B cell (primary cell): Measurements from ENCODE around the gene ZNF747. TPM values are rescaled to one million over a fixed set of nuclear protein-coding genes. Genes with fewer than 3 reads are reported as not detected.

Source experiments
- ATAC-seq: fragments of 200-7000 bp; cut with Tn5 transposase; one replicate; pipeline ENCODE4 v1.10.0; 2021; ENCODE audit warnings: low read depth, mild to moderate bottlenecking, moderate number of reproducible peaks, moderate library complexity
- CTCF ChIA-PET: fragments of 350-600 bp; sonication (Branson Sonifier 250); formaldehyde crosslinking; loops from one replicate; lab custom pipeline; 2021; ENCODE audit warnings: antibody characterized with exemption, inconsistent platforms; lab: Charles Lee
- POLR2A ChIA-PET: fragments of 350-600 bp; sonication (Branson Sonifier 250); formaldehyde crosslinking; loops from one replicate; lab custom pipeline; 2021; ENCODE audit warnings: antibody characterized with exemption; lab: Charles Lee
- DNase-seq: peaks from one replicate; pipeline ENCODE4 v3.0.0; 2013
- H2AFZ ChIP-seq: 2 replicates; pipeline ENCODE4 v1.6.1; 2012; ENCODE audit warnings: mild to moderate bottlenecking, low read depth, low read length; ENCODE audit not compliant: insufficient read depth, poor library complexity, severe bottlenecking
- H3K27ac ChIP-seq, 2 donors: 1 replicate in 1 of 2; 2 replicates in 1 of 2; pipeline ENCODE4 v1.5.1; 2012 to 2013; ENCODE audit warnings: low read length in 2 of 2, mild to moderate bottlenecking in 2 of 2, moderate library complexity in 1 of 2
- H3K27me3 ChIP-seq, 4 experiments: fragments of 200-600 bp in 1 of 4; sonication (generic) in 1 of 4; replicated peaks in 1 of 4; 1 replicate in 2 of 4; 2 replicates in 2 of 4; pipeline versions ENCODE4 v1.6.1 to v1.7.0; 2013 to 2016; ENCODE audit warnings: low read length in 3 of 4, mild to moderate bottlenecking in 2 of 4, mixed read lengths in 1 of 4, moderate library complexity in 1 of 4; ENCODE audit not compliant: insufficient read depth in 4 of 4, control insufficient read depth in 3 of 4; ENCODE audit errors: control extremely low read depth in 1 of 4
- H3K36me3 ChIP-seq, 2 experiments: replicated peaks in 1 of 2; 1 replicate in 1 of 2; 2 replicates in 1 of 2; pipeline versions ENCODE4 v1.6.1 to v1.7.1; 2013; ENCODE audit warnings: low read length in 1 of 2; ENCODE audit not compliant: insufficient read depth in 2 of 2, control insufficient read depth in 1 of 2; ENCODE audit errors: control extremely low read depth in 1 of 2, extremely low read depth in 1 of 2
- H3K4me1 ChIP-seq, 2 donors: fragments of 200-600 bp in 1 of 2; sonication (generic) in 1 of 2; 1 replicate in 1 of 2; 2 replicates in 1 of 2; pipeline versions ENCODE4 v1.5.1 to v1.6.1; 2013 to 2017; ENCODE audit warnings: low read length in 2 of 2; ENCODE audit not compliant: control insufficient read depth in 2 of 2, insufficient read depth in 2 of 2
- H3K4me2 ChIP-seq: replicated peaks from 2 replicates; pipeline ENCODE3; 2012; ENCODE audit warnings: mild to moderate bottlenecking, low read depth, low read length; ENCODE audit not compliant: poor library complexity, severe bottlenecking
- H3K4me3 ChIP-seq, 5 experiments: fragments of 200-600 bp in 1 of 5; sonication (generic) in 1 of 5; 1 replicate in 3 of 5; 2 replicates in 2 of 5; pipeline versions ENCODE4 v1.5.1 to v1.7.0; 2011 to 2016; ENCODE audit warnings: low read length in 4 of 5, mild to moderate bottlenecking in 4 of 5, low read depth in 2 of 5, control low read depth in 1 of 5, moderate library complexity in 1 of 5; ENCODE audit not compliant: insufficient read depth in 1 of 5; ENCODE audit errors: control extremely low read depth in 1 of 5, extremely low read depth in 1 of 5
- H3K79me2 ChIP-seq: fragments of 200-600 bp; sonication (generic); one replicate; pipeline ENCODE4 v1.6.0; 2016; ENCODE audit warnings: low read length; ENCODE audit not compliant: control insufficient read depth, insufficient read depth
- H3K9ac ChIP-seq: fragments of 200-600 bp; sonication (generic); 2 replicates; pipeline ENCODE4 v1.6.1; 2017; ENCODE audit warnings: mild to moderate bottlenecking, low read length, moderate library complexity
- H3K9me3 ChIP-seq, 3 donors: one replicate each; pipeline versions ENCODE4 v1.6.1 to v1.7.1; 2013; ENCODE audit warnings: low read length in 2 of 3; ENCODE audit not compliant: control insufficient read depth in 2 of 3, insufficient read depth in 1 of 3; ENCODE audit errors: control extremely low read depth in 1 of 3
- H4K20me1 ChIP-seq: 2 replicates; pipeline ENCODE4 v1.6.0; 2012; ENCODE audit warnings: mild to moderate bottlenecking, low read length; ENCODE audit not compliant: insufficient read depth, control insufficient read depth, poor library complexity, severe bottlenecking
- H3K27ac Mint-ChIP-seq: one replicate; pipeline ENCODE4 v1.8.0; 2021; ENCODE audit warnings: mixed read lengths
- H3K27me3 Mint-ChIP-seq: one replicate; pipeline ENCODE4 v1.8.0; 2021; ENCODE audit warnings: mixed read lengths
- H3K4me1 Mint-ChIP-seq: one replicate; pipeline ENCODE4 v1.8.0; 2021; ENCODE audit warnings: mixed read lengths
- H3K4me3 Mint-ChIP-seq: one replicate; pipeline ENCODE4 v1.8.0; 2021; ENCODE audit warnings: mixed read lengths
- H3K9me3 Mint-ChIP-seq: one replicate; pipeline ENCODE4 v1.8.0; 2022; ENCODE audit warnings: mixed read lengths; ENCODE audit not compliant: insufficient read depth
- CTCF ChIP-seq: fragments of 200-600 bp; IDR thresholded peaks from one replicate; pipeline ENCODE4 v1.8.0; 2022; ENCODE audit warnings: antibody characterized with exemption, mild to moderate bottlenecking
- EZH2 ChIP-seq: IDR thresholded peaks from 2 replicates; pipeline ENCODE4 v1.6.1; 2012; ENCODE audit warnings: borderline replicate concordance, low read depth, mild to moderate bottlenecking, moderate library complexity, low read length; ENCODE audit not compliant: insufficient read depth, poor library complexity, severe bottlenecking
- WGBS: methylation state at CpG from one replicate; pipeline ENCODE4 v1.1.5; 2013; ENCODE audit warnings: missing lambda C conversion rate; ENCODE audit not compliant: insufficient coverage; 5-methylcytosine and 5-hydroxymethylcytosine counted together
- intact Hi-C: fragments of 100-400 bp; cut with micrococcal nuclease; formaldehyde crosslinking; loops from one replicate; pipeline ENCODE4 v1.10.0; 2022
- polyA plus RNA-seq: library from polyadenylated mRNA; depleted of rRNA; stranded (reverse); fragments of >200 nt; gene quantifications from 2 replicates; pipeline ENCODE4 v1.2.3, GENCODE V29; 2012
- total RNA-seq, 2 donors: library from RNA; stranded (reverse); fragments of 120-200 nt in 1 of 2; gene quantifications; 1 replicate in 1 of 2; 2 replicates in 1 of 2; pipeline versions ENCODE4 v1.2.3 to v1.2.4, GENCODE V29; 2013 to 2022

The ZNF747 gene
- total and polyA plus RNA-seq, 2 donors (not counting 1 experiment from before 2014, with no cell fraction given) = 9.7 to 17.3 TPM

GRCh38 chr16:30554557-30555314 is 20.1 kb upstream of the ZNF747 start:
- Mint-ChIP-seq H3K4me3 (no peak overlapping the region), H3K9me3 (no peaks in the 10 kb centered on the region), H3K27ac (no peak overlapping the region), H3K27me3 (no peaks in the 10 kb centered on the region), H3K4me1 (peaks cover 38% of the 10 kb centered on the region)
- ChIA-PET CTCF (interaction anchor here (1.0 to 1.1 kb wide), 2 partner anchors 18 to 44 kb away, joined by 3 read pairs; no protein-coding TSS in a partner anchor), POLR2A (interaction anchor here (0.7 to 1.0 kb wide), 2 partner anchors 20 to 31 kb away, joined by 3 to 4 read pairs; partner anchors contain the start of genes ZNF747 and ZNF785)
- Histone ChIP-seq H3K79me2 (peaks cover 58% of the 10 kb centered on the region), H3K9ac (no peak overlapping the region), H3K4me1 (peaks cover 10 to 24% of the 10 kb centered on the region in 2 donors), H3K27me3 (no peaks in the 10 kb centered on the region), H3K4me2 (no peak overlapping the region), H2AFZ (no peak overlapping the region), H4K20me1 (no peaks in the 10 kb centered on the region), H3K4me3 (no peak overlapping the region), H3K9me3 (peaks cover 0 to 6% (median 0%) of the 10 kb centered on the region in 3 donors), H3K36me3 (peaks cover 0 to 17% of the 10 kb centered on the region in 2 experiments), H3K27ac (no peak overlapping the region)
- TF ChIP-seq EZH2 = no peak
- no peak for TF ChIP-seq CTCF
- no peak for ATAC-seq
- 97% methylated on average over 17 of the region's 18 CpGs for WGBS
- intact Hi-C loops = loop anchor here (5.0 kb wide), 1 partner anchor 903 kb away; the partner anchor contains the start of gene ARMC5
- no peak for DNase-seq

GRCh38 chr16:30553393-30553899 is 18.8 kb upstream of the ZNF747 start:
- peak overlapping the region in 1 of 2 donors; percentile 35 for H3K27ac ChIP-seq
- peaks cover 6 to 18% of the 10 kb centered on the region in 2 donors for H3K4me1 ChIP-seq
- no peak for TF ChIP-seq EZH2
- TF ChIP-seq CTCF = no peak
- H3K79me2 ChIP-seq = peaks cover 70% of the 10 kb centered on the region
- no peak overlapping the region for H2AFZ ChIP-seq
- DNase-seq = no peak
- no peaks in the 10 kb centered on the region for H3K27me3 ChIP-seq
- peak overlapping the region; percentile 41 for H3K27ac Mint-ChIP-seq
- POLR2A ChIA-PET = no interaction called here
- peaks cover 27% of the 10 kb centered on the region for H3K4me1 Mint-ChIP-seq
- no peaks in the 10 kb centered on the region for H3K9me3 Mint-ChIP-seq
- no peak overlapping the region for H3K4me3 ChIP-seq
- H3K27me3 Mint-ChIP-seq = no peaks in the 10 kb centered on the region
- H3K36me3 ChIP-seq = peaks cover 0 to 17% of the 10 kb centered on the region in 2 experiments
- H3K4me3 Mint-ChIP-seq = no peak overlapping the region
- H4K20me1 ChIP-seq = no peaks in the 10 kb centered on the region
- CTCF ChIA-PET = no interaction called here
- intact Hi-C loops = no loop called here
- WGBS = 100% methylated on average over 1 of the region's 2 CpGs
- no peak overlapping the region for H3K4me2 ChIP-seq
- ATAC-seq = no peak
- H3K9me3 ChIP-seq = no peaks in the 10 kb centered on the region
- H3K9ac ChIP-seq = no peak overlapping the region
